ENCODE data around the gene KDM6B. TPM values are rescaled to one million over a fixed set of nuclear protein-coding genes. Genes with fewer than 3 reads are reported as not detected.

Gene KDM6B
- total and polyA plus RNA-seq, 9 of the 15 experiments (the other 6 are each of a cell fraction or from before 2014, with no cell fraction given) = 0.01 to 22.9 (median 2.2) TPM

GRCh38 chr17:7843536-7844291 lies 9.7 kb downstream of the KDM6B start (continued):
- TF ChIP-seq ZNF134 (CRISPR knock-in tag; conservative IDR thresholded peaks at IDR 0.05) (no peak), ZNF512 (tag; IDR thresholded peaks at IDR 0.05) (no peak), ZNF780A (CRISPR knock-in tag; IDR thresholded peaks at IDR 0.05) (no peak), MAX (CRISPR knock-in tag; IDR thresholded peaks at IDR 0.05) (peak; percentile 52), ZNF263 (CRISPR knock-in tag; IDR thresholded peaks at IDR 0.05; ENCODE audit: borderline replicate concordance) (no peak), REST (IDR thresholded peaks at IDR 0.05; ENCODE audit: borderline replicate concordance) (no peak), REST (CRISPR knock-in tag; IDR thresholded peaks at IDR 0.05; ENCODE audit: low read depth) (no peak), CREB1 (IDR thresholded peaks at IDR 0.05) (peak; percentile 79), CREB1 (CRISPR knock-in tag; IDR thresholded peaks at IDR 0.05) (peak; percentile 78), TOE1 (IDR thresholded peaks at IDR 0.05; ENCODE audit: borderline replicate concordance) (peak; percentile 18; the same call in 1 of the 2 replicates), TOE1 (CRISPR knock-in tag; IDR thresholded peaks at IDR 0.05; ENCODE audit: borderline replicate concordance, low read depth) (no peak), ZNF592 (IDR thresholded peaks at IDR 0.05) (0 out of 2 replicates have a peak, but pooled peaks have one; percentile 18), ZNF445 (CRISPR knock-in tag; IDR thresholded peaks at IDR 0.05; ENCODE audit: low read depth) (no peak), ZNF143 (CRISPR knock-in tag; IDR thresholded peaks at IDR 0.05) (no peak)

Measured in K562 (cell line).